Measurements from ENCODE around the gene CD320.
"Not testable (repeated sequence)": the region's sequence is repeated elsewhere in the genome, so short reads cannot be mapped to it uniquely, and the experiment has no call there.

Gene CD320

GRCh38 chr19:8306235-8307054 is 1.7 kb downstream of the CD320 start:
- Histone ChIP-seq H3K27ac (peak overlapping the region in 4 of 11 experiments; percentile 87 to 96 (median 92); a peak in 6 of 22 replicates), H4K20me1 (peaks cover 0 to 84% (median 57%) of the 10 kb centered on the region in 11 experiments; a peak in 20 of 22 replicates), H3K4me2 (peak overlapping the region; percentile 5 to 100 (median 98); a peak in 20 of 22 replicates), H3K4me1 (peaks cover 19 to 68% (median 53%) of the 10 kb centered on the region in 10 experiments), H3K36me3 (peaks cover 21 to 75% (median 64%) of the 10 kb centered on the region in 11 experiments), H3K27me3 (peaks cover 0 to 64% (median 0%) of the 10 kb centered on the region in 11 experiments; a peak in 5 of 22 replicates), H3K9me3 (replicated peaks in 1 of 11) (no peaks in the 10 kb centered on the region), H3K9ac (peak overlapping the region in 8 of 11 experiments; percentile 26 to 96 (median 90); a peak in 15 of 22 replicates), H3K4me3 (peak overlapping the region in 6 of 10 experiments; percentile 66 to 85 (median 73); a peak in 10 of 20 replicates)
- TF ChIP-seq Cebpa-rat (IDR thresholded peaks at IDR 0.05), result no peak

DNA sequence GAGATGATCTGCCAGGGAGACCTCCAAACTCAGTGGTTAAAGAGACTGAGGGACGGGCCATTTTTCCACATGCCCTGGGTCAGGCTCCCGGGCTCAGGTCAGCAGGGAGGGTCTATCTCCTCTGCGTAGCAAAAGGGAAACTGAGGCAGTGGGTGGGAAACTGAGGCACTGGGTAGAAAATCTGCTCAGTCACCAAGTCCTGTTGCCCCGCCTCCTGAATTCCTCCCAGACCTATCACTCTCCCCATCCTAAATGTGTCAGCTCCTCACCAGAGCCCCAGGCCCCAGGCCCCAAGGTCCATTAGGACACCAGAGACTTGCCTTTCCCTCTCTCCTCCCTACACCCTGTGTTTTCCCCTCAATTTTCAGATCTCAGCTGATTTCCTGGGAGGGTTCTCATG is 2.4 kb downstream of the CD320 start:
- Histone ChIP-seq H3K27ac (peak overlapping the region in 3 of 11 experiments; percentile 87 to 93 (median 91); a peak in 4 of 22 replicates), H3K4me3 (0 out of 20 replicates have a peak overlapping the region, but pooled peaks of 1 of the 10 experiments have one; percentile 66), H3K9ac (peak overlapping the region in 5 of 11 experiments; percentile 90 to 96 (median 92); a peak in 10 of 22 replicates), H3K4me1 (peaks cover 19 to 68% (median 53%) of the 10 kb centered on the region in 10 experiments), H3K4me2 (peak overlapping the region in 9 of 11 experiments; percentile 91 to 100 (median 99); a peak in 17 of 22 replicates), H3K27me3 (peaks cover 0 to 64% (median 0%) of the 10 kb centered on the region in 11 experiments; a peak in 5 of 22 replicates), H3K9me3 (replicated peaks in 1 of 11) (no peaks in the 10 kb centered on the region), H3K36me3 (peaks cover 14 to 69% (median 57%) of the 10 kb centered on the region in 11 experiments), H4K20me1 (peaks cover 0 to 78% (median 57%) of the 10 kb centered on the region in 11 experiments; a peak in 18 of 22 replicates)
- no peak for TF ChIP-seq Cebpa-rat (IDR thresholded peaks at IDR 0.05)

GRCh38 chr19:8304841-8305621 is 3.1 kb downstream of the CD320 start:
- Histone ChIP-seq H3K4me1 (peaks cover 19 to 68% (median 53%) of the 10 kb centered on the region in 10 experiments), H3K27me3 (peaks cover 0 to 64% (median 0%) of the 10 kb centered on the region in 11 experiments; a peak in 5 of 22 replicates), H3K4me2 (peak overlapping the region in 7 of 11 experiments; percentile 23 to 100 (median 98); a peak in 11 of 22 replicates), H3K9me3 (replicated peaks in 1 of 11) (no peaks in the 10 kb centered on the region), H4K20me1 (peaks cover 0 to 72% (median 57%) of the 10 kb centered on the region in 11 experiments; a peak in 17 of 22 replicates), H3K27ac (no peak overlapping the region), H3K36me3 (peaks cover 7 to 61% (median 50%) of the 10 kb centered on the region in 11 experiments; a peak in 20 of 22 replicates), H3K4me3 (no peak overlapping the region), H3K9ac (peak overlapping the region in 1 of 11 experiments; percentile 96; a peak in 2 of 22 replicates)
- no peak for TF ChIP-seq Cebpa-rat (IDR thresholded peaks at IDR 0.05)

- Histone ChIP-seq H4K20me1 (peaks cover 0 to 62% (median 51%) of the 10 kb centered on the region in 11 experiments; a peak in 17 of 22 replicates), H3K9ac (0 out of 22 replicates have a peak overlapping the region, but pooled peaks of 1 of the 11 experiments have one; percentile 9), H3K36me3 (peaks cover 0 to 51% (median 37%) of the 10 kb centered on the region in 11 experiments; a peak in 16 of 22 replicates), H3K4me1 (peaks cover 8 to 54% (median 39%) of the 10 kb centered on the region in 10 experiments), H3K27ac (no peak overlapping the region), H3K27me3 (peaks cover 0 to 61% (median 0%) of the 10 kb centered on the region in 11 experiments; a peak in 5 of 22 replicates), H3K4me2 (0 out of 22 replicates have a peak overlapping the region, but pooled peaks of 1 of the 11 experiments have one; percentile 12), H3K4me3 (no peak overlapping the region), H3K9me3 (replicated peaks in 1 of 11) (no peaks in the 10 kb centered on the region)
- no peak for TF ChIP-seq Cebpa-rat (IDR thresholded peaks at IDR 0.05)
Observed at GRCh38 chr19:8302734-8303133, 5.4 kb downstream of the CD320 start.

DNA sequence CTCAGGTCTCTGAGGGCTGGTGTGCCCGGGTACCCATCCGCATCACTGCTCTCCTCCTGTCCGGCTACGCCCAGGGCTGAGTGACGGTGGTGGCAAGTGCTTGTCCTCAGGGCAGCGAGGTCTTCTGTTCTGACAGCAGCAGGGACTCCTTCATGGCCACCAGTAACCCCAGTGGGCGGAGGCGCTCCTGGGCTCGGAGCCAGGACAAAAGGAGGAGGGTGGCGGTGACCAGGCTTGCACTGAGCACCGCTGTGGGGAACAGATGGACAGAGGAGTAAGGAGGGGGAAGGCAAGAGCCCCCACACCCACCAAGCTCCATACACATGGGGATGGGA is 5.8 kb downstream of the CD320 start:
- H3K36me3 ChIP-seq, result peaks cover 0 to 51% (median 37%) of the 10 kb centered on the region in 11 experiments; a peak in 16 of 22 replicates
- H3K4me1 ChIP-seq, result peaks cover 4 to 50% (median 35%) of the 10 kb centered on the region in 10 experiments
- H3K4me2 ChIP-seq, result peak overlapping the region in 1 of 11 experiments; percentile 12; a peak in 1 of 22 replicates
- no peak for TF ChIP-seq Cebpa-rat (IDR thresholded peaks at IDR 0.05)
- H3K9me3 ChIP-seq (replicated peaks in 1 of 11), result no peaks in the 10 kb centered on the region
- H3K9ac ChIP-seq, result 0 out of 22 replicates have a peak overlapping the region, but pooled peaks of 1 of the 11 experiments have one; percentile 9
- no peak overlapping the region for H3K27ac ChIP-seq
- peaks cover 0 to 57% (median 0%) of the 10 kb centered on the region in 11 experiments; a peak in 5 of 22 replicates for H3K27me3 ChIP-seq
- peaks cover 0 to 58% (median 51%) of the 10 kb centered on the region in 11 experiments; a peak in 17 of 22 replicates for H4K20me1 ChIP-seq
- H3K4me3 ChIP-seq, result no peak overlapping the region

GRCh38 chr19:8291337-8291736 is 16.8 kb downstream of the CD320 start:
- not testable (repeated sequence) for H3K4me2 ChIP-seq; H3K9me3 ChIP-seq (replicated peaks in 1 of 11); H3K36me3 ChIP-seq; H3K4me1 ChIP-seq; H3K27me3 ChIP-seq; H3K4me3 ChIP-seq; H4K20me1 ChIP-seq; H3K9ac ChIP-seq; H3K27ac ChIP-seq

DNA sequence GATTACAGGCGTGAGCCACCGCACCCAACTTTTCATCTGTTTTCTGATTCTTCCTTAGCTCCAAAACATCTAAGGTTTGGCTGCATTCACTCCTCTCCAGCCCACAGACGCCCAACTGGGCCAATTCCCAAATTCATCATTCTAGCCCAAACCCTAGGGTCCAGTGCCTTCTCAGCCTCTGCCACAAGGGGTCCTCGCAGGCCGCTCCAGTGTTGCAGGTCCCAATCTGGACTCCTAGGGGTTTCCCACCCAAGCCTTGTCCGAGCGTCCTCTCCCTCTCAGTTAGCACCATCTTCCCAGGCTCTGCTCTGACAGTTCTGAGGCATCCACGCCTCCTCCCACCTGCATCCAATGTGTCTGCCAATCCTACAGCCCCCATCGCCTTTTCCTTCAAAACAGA is 31.6 kb downstream of the CD320 start:
- H4K20me1 ChIP-seq; H3K4me2 ChIP-seq; H3K27me3 ChIP-seq; H3K4me1 ChIP-seq; H3K36me3 ChIP-seq; H3K9ac ChIP-seq; H3K27ac ChIP-seq; H3K4me3 ChIP-seq; H3K9me3 ChIP-seq (replicated peaks in 1 of 11): not testable (repeated sequence)

DNA sequence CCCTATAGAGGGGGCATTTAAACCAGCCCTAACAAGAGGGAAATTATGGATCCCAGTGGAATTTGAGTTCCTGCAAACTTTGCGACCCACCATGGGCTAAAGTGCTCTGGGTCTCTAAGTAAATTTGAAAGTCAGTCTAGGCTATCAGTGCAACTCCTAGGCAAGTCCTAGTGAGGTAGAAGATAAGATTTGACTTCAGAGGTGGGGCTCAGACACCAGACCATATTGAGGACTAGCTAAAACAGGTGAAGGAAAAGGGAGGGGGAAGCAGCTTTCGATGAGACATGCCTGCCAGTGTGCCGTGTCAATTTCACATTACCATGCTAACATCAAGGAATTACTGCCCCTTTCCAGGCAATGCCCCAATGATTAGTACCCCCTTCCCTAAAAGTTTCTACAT is 38.4 kb downstream of the CD320 start:
- TF ChIP-seq Cebpa-rat (IDR thresholded peaks at IDR 0.05), result no peak
- no peaks in the 10 kb centered on the region for H4K20me1 ChIP-seq
- H3K27ac ChIP-seq, result peak overlapping the region in 5 of 11 experiments; percentile 64 to 78 (median 72); a peak in 6 of 22 replicates
- peaks cover 0 to 15% (median 0%) of the 10 kb centered on the region in 11 experiments; a peak in 4 of 22 replicates for H3K27me3 ChIP-seq
- H3K4me2 ChIP-seq, result peak overlapping the region; percentile 72 to 97 (median 82)
- H3K9me3 ChIP-seq (replicated peaks in 1 of 11), result no peaks in the 10 kb centered on the region
- peaks cover 0 to 4% (median 0%) of the 10 kb centered on the region in 11 experiments; a peak in 1 of 22 replicates for H3K36me3 ChIP-seq
- H3K4me1 ChIP-seq, result peaks cover 6 to 47% (median 29%) of the 10 kb centered on the region in 10 experiments; a peak in 18 of 20 replicates
- peak overlapping the region in 2 of 10 experiments; percentile 36 to 62; a peak in 2 of 20 replicates for H3K4me3 ChIP-seq
- peak overlapping the region in 5 of 11 experiments; percentile 56 to 79 (median 72); a peak in 4 of 22 replicates for H3K9ac ChIP-seq

Measured in BLaER1 treated with 17β-estradiol and CSF1 and Interleukin-3, amounts not matched to agents 10 nM and 100 nM (cell line).